HG03558 (cell line): Measurements from ENCODE around the gene CLEC1A.

ENCODE experiments used
- ATAC-seq: cut with Tn5 transposase; IDR thresholded peaks from one replicate; pipeline ENCODE4 v1.9.1; 2021; ENCODE audit warnings: moderate number of reproducible peaks; ENCODE audit not compliant: unreplicated experiment; ENCODE audit errors: extremely low read depth

CLEC1A gene

GRCh38 chr12:10102322-10102721, 3.5 kb upstream of the CLEC1A start:
- no peak for ATAC-seq

DNA sequence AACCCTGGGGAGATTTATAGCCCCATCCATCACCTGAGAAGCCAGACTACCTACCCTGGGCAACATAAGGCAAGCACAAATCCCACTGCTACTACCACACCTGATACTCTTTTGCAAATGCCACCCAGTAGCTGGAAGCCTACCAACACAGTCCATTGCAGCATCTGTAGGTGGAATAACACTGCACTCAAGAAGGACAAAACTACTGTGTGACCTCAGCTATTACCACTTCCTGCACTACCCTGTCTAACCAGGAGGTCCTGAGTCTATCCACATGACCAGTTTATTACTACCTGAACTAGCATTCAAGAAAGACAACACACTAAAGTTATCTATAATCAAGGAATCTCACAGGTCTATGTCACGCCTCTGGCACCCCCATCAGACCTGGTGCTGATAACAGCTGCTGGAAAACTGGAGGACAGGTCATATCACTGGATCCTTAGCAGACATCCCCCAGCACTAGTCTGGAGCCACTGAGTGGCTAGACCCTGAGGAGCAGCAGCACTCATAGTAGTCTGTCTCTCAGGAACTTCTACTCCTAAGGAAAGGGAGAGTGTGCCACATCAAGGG, 2.9 kb upstream of the CLEC1A start:
- ATAC-seq, result no peak

DNA sequence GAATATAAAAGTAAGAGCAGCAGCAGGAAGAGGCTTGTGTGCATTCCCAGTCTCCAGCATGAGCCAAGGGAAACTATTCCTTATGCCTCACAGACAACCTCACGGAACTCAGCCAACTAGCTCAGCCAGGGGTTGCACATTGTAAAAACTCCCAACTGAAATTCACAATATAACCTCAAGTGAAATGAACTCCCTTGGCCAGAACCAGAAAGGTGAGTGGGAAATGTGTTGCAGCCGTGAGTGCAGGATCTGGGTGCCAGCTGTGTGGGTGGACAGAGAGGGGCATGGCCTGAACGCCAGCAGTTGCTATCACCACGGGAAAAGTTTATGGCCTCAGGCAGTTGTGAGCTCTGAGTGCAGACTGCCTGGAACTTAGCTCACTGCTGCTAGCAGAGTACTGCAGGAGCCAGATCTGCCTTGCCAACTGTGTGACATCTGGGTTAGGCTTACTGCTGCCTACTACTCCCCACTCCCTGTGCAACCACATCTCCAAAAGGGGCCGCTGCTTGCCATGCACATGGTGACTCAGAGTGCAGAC, 2.3 kb upstream of the CLEC1A start:
- no peak for ATAC-seq

GRCh38 chr12:10097521-10097920, 1.3 kb downstream of the CLEC1A start:
- no peak for ATAC-seq

- ATAC-seq, result no peak
These were observed 2.8 kb downstream of the CLEC1A start for GRCh38 chr12:10095971-10096370.

- no peak for ATAC-seq
These were observed 4.0 kb downstream of the CLEC1A start for GRCh38 chr12:10094646-10095395.

- ATAC-seq, result no peak
These were observed 9.6 kb downstream of the CLEC1A start for GRCh38 chr12:10088955-10089900.

DNA sequence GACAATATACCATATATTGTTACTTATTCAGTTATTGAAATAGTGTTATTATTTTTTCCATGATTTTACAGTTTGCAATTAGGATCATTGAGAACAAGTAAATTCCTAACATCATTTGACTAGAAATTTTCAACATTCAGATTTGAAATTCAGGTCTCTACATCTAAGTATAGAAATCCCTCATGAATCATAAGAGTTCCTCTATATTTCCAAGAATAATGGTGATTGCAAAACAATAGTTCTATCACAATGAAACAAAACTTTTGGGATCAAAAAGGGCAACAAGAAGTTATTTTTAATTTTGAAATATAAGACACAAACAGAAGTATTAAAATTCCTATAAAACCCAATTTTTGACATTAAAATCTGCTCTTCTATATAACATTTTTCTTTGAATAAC, 10.8 kb downstream of the CLEC1A start:
- no peak for ATAC-seq

DNA sequence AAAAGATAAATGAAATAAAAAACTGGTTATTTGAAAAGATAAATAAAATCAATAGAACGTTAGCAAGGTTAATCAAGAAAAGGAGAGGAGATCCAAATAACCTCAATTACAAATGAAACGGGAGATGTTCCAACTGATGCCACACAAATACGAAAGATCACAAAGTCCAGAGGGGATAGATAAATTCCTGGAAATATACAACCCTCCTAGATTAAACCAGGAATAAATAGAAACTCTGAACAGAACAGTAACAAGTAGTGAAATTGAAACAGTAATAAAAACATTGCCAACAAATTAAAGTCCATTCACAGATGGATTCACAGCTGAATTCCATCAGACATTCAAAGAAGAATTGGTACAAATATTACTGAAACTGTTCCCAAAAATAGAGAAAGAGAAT, 12.4 kb downstream of the CLEC1A start:
- ATAC-seq, result no peak

GRCh38 chr12:10084733-10085132, 14.1 kb downstream of the CLEC1A start:
- no peak for ATAC-seq

GRCh38 chr12:10082117-10082874, 16.5 kb downstream of the CLEC1A start:
- ATAC-seq, result no peak

GRCh38 chr12:10075451-10075850, 23.3 kb downstream of the CLEC1A start:
- ATAC-seq, result no peak

GRCh38 chr12:10073261-10073660, 25.5 kb downstream of the CLEC1A start:
- ATAC-seq, result no peak

DNA sequence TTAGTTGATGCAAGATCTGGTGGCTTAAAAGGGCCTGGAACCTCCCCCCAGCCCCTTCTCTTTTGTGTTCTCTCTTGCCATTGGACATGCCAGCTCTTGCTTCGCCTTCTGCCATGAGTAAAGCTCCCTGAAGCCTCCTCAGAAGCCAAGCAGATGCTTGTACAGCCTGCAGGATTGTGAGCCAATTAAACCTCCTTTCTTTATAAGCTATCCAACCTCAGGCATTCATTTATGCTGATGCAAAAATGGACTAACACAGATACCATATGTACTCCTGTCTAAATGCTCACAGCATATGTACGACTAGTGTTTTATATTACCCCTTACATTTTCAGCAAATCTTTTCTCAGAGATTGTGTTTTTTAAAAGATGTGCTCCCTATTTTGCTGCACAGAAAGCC, 26.7 kb downstream of the CLEC1A start:
- ATAC-seq, result no peak

GRCh38 chr12:10070380-10070779, 28.4 kb downstream of the CLEC1A start:
- no peak for ATAC-seq

- no peak for ATAC-seq
These were observed 28.8 kb downstream of the CLEC1A start for GRCh38 chr12:10069976-10070375.

DNA sequence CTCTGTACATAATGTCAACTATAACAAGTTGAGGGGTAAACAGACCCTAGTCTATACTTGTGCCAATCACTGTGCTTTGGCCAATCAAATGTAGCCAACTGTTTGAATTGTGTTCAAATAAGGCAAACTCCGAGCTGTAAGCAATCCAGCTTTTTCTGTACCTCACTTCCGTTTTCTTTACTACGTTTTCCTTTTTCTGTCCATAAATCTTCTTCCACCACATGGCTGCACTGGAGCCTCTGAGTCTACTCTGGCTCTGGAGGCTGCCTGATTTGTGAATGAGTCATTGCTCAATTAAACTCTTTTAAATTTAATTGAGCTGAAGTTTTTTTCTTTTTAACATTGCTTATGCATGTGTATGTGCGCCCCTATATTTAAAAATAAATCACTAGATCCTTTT, 29.7 kb downstream of the CLEC1A start:
- ATAC-seq, result no peak

DNA sequence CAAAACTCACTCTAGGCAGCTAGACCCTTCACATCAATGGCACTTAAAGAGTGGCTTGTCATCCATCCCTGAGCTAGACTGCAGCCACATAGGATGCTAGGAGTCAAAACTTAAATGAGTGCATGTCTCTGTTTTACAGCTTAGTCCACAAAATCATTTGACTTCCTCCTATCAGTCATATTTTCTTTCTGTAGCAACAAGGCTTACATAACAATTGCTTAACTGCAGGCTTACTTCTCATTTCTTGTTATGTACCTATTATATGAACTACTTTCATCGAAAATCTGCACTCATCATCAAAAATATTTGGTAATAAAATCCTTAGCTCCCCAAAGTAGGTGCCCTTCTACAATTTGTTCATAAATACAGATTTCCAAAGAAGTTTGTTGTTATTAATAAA, 30.1 kb downstream of the CLEC1A start:
- no peak for ATAC-seq

DNA sequence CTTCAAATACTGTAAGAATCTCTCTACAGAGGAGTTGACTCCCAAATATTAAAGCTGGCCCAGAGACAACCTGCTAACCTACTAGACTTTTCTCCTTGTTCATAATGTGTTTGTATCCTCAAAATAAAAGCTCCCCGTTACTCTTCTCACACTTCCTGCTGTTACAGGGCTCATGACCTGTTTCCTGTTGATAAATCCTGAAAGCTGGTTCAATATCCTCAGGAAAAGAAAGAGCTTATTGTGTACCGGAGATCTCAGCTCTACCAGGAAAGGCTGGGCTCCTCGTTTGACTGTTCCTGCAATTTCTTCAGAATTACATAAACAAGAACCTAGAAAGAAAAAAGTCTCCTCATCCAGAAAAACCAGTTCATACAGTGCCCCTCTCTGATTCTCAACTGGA, 30.8 kb downstream of the CLEC1A start:
- ATAC-seq, result no peak

GRCh38 chr12:10067264-10067663, 31.5 kb downstream of the CLEC1A start:
- ATAC-seq, result no peak
